ENCODE data around the gene TFPT.

GRCh38 chr19:54063350-54064116 lies 51.9 kb downstream of the TFPT start, which contains the start of gene VSTM1:
- TF ChIP-seq EZH2phosphoT487 (IDR thresholded peaks at IDR 0.05; ENCODE audit: borderline replicate concordance, low read length) (no peak), CTCF (conservative IDR thresholded peaks at IDR 0.05; ENCODE audit: low read depth, low read length) (no peak)
